Breast epithelium (tissue), 4 donors: ENCODE measurements around the gene RBBP8NL. TPM values are rescaled to one million over a fixed set of nuclear protein-coding genes. Genes with fewer than 3 reads are reported as not detected.

ENCODE experiments used
- DNase-seq, 2 donors: peaks; one replicate each; pipeline ENCODE4 v3.0.0-alpha.2; 2019; ENCODE audit warnings: low spot score in 2 of 2
- H3K27ac ChIP-seq, 2 donors: fragments of 200-600 bp; sonication (generic) in 1 of 2; one replicate each; pipeline ENCODE4 v1.5.1; 2016 to 2019; ENCODE audit warnings: mild to moderate bottlenecking in 1 of 2
- H3K27me3 ChIP-seq, 2 donors: fragments of 200-600 bp; sonication (generic) in 1 of 2; one replicate each; pipeline versions ENCODE4 v1.5.1 to v1.6.0; 2017 to 2019; ENCODE audit warnings: control low read depth in 1 of 2, mild to moderate bottlenecking in 1 of 2
- H3K36me3 ChIP-seq: fragments of 200-600 bp; one replicate; pipeline ENCODE4 v1.5.1; 2019
- H3K4me1 ChIP-seq, 2 donors: fragments of 200-600 bp; sonication (generic); one replicate each; pipeline ENCODE4 v1.5.1; 2016 to 2019; ENCODE audit warnings: control low read depth in 1 of 2
- H3K4me3 ChIP-seq, 3 donors: fragments of 200-600 bp; sonication (generic); 1 replicate in 2 of 3; 2 replicates in 1 of 3; pipeline ENCODE4 v1.5.1; 2016 to 2019; ENCODE audit warnings: mild to moderate bottlenecking in 3 of 3, moderate library complexity in 2 of 3
- H3K9me3 ChIP-seq, 2 donors: fragments of 200-600 bp; sonication (generic) in 1 of 2; one replicate each; pipeline ENCODE4 v1.5.1; 2016 to 2019; ENCODE audit warnings: control low read depth in 1 of 2
- CTCF ChIP-seq, 3 donors: fragments of 450-650 bp; IDR thresholded peaks; one replicate each; pipeline ENCODE4 v1.5.1; 2016 to 2017; ENCODE audit warnings: antibody characterized with exemption in 3 of 3, mild to moderate bottlenecking in 3 of 3, moderate library complexity in 3 of 3
- POLR2A ChIP-seq: fragments of 450-650 bp; IDR thresholded peaks from one replicate; pipeline ENCODE4 v1.6.1; 2016; ENCODE audit warnings: antibody characterized with exemption, mild to moderate bottlenecking, moderate library complexity
- POLR2AphosphoS5 ChIP-seq, 3 donors: sonication (generic); formaldehyde crosslinking; IDR thresholded peaks; one replicate each; pipeline ENCODE4 v1.6.1; 2017; ENCODE audit warnings: antibody characterized with exemption in 3 of 3
- intact Hi-C: fragments of 100-400 bp; cut with DNase I; formaldehyde crosslinking; loops from one replicate; pipeline ENCODE4 v1.15.1; 2023; ENCODE audit warnings: low total_unique reads
- total RNA-seq, 3 donors: library from RNA; depleted of rRNA; stranded (reverse); fragments of >200 nt; gene quantifications; one replicate each; pipeline ENCODE4 v1.1.0, GENCODE V29; 2016

The RBBP8NL gene
- total RNA-seq, 3 donors from 2014 or later: 2.0 to 4.0 TPM; not detected in 1

- DNase-seq: no peak
- TF ChIP-seq CTCF (IDR thresholded peaks at IDR 0.05) (no peak), POLR2AphosphoS5 (IDR thresholded peaks at IDR 0.05) (no peak), POLR2A (no peak)
- Histone ChIP-seq H3K9me3 (no peaks in the 10 kb centered on the region), H3K27me3 (no peaks in the 10 kb centered on the region), H3K27ac (no peak overlapping the region), H3K36me3 (no peaks in the 10 kb centered on the region), H3K4me3 (no peak overlapping the region), H3K4me1 (peaks cover 0 to 13% of the 10 kb centered on the region in 2 donors)
- intact Hi-C loops: no loop called here
Observed at GRCh38 chr20:62390317-62391164, 36.8 kb downstream of the RBBP8NL start.

DNA sequence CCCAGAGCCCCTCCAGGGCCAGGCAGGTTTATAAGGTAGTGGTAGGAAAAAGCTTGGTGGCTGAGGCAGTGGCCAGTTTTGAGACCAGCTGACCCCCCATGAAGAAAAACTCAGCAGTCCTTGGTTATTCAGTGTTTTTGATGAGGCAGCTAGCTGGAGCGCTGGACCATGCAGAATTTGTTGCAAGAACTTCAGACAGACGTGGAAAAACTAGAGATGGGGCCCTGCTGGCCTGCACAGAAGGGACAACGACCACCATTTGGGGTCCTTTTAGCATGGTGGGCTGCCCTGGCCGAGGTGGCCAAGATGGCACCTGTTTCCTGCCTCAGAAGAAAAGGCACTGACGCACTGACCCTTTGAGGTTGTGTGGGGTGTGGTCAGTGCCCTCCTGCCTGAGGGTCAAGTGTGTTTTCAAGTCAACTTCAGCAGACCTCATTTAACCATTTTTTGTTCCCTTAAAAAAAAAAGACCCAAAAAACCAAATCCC is 37.7 kb downstream of the RBBP8NL start:
- no peaks in the 10 kb centered on the region for H3K27me3 ChIP-seq
- no peak for DNase-seq
- TF ChIP-seq POLR2A: no peak
- intact Hi-C loops: loop anchor here (5.0 kb wide), 1 partner anchor 87 kb away; the partner anchor contains the start of gene ADRM1
- H3K27ac ChIP-seq: no peak overlapping the region
- no peak overlapping the region for H3K4me3 ChIP-seq
- no peaks in the 10 kb centered on the region for H3K36me3 ChIP-seq
- H3K9me3 ChIP-seq: no peaks in the 10 kb centered on the region
- H3K4me1 ChIP-seq: peaks cover 0 to 13% of the 10 kb centered on the region in 2 donors

DNA sequence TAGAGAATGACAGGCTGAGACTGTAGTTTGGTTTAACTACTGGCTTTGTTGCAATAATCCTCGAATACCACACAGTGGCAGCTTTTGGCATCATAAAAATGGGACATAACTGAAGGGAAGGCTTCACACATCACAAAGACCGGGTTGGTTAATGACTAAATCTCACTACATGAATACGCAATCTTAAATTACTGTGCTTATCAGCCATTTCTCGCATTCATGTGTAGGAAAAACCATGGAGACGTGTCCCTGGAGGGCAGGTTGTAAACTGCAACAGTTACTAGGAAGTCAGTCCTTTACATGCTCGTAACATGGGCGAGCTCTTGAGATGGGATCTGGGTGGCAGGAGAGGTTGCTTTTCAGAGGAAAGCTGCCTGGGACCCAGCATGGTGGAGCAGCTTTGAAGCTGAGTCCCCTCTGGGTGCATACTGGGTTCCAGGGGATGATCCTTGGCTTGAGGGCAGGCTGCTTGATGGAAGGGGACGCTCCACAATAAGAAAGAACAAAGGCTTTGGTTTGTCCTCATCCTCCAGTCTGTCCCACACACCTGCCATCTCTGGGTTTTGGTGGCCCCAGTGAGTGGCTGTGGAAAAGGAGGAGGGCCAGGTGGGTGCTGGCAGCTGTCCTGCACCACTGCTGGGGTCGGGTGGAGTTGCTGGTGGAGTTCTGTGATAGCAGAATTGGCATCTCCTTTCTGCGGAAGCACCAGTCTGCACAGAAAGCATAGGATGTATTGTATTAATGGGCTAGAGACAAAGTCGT is 38.3 kb downstream of the RBBP8NL start:
- peaks cover 0 to 13% of the 10 kb centered on the region in 2 donors for H3K4me1 ChIP-seq
- no peaks in the 10 kb centered on the region for H3K27me3 ChIP-seq
- peak overlapping the region in 1 of 2 donors; percentile 2 for H3K27ac ChIP-seq
- intact Hi-C loops: loop anchor here (5.0 kb wide), 1 partner anchor 87 kb away; the partner anchor contains the start of gene ADRM1
- DNase-seq: no peak
- no peaks in the 10 kb centered on the region for H3K9me3 ChIP-seq
- TF ChIP-seq POLR2A (no peak), CTCF (IDR thresholded peaks at IDR 0.05) (no peak), POLR2AphosphoS5 (IDR thresholded peaks at IDR 0.05) (no peak)
- H3K4me3 ChIP-seq: no peak overlapping the region
- H3K36me3 ChIP-seq: no peaks in the 10 kb centered on the region

DNA sequence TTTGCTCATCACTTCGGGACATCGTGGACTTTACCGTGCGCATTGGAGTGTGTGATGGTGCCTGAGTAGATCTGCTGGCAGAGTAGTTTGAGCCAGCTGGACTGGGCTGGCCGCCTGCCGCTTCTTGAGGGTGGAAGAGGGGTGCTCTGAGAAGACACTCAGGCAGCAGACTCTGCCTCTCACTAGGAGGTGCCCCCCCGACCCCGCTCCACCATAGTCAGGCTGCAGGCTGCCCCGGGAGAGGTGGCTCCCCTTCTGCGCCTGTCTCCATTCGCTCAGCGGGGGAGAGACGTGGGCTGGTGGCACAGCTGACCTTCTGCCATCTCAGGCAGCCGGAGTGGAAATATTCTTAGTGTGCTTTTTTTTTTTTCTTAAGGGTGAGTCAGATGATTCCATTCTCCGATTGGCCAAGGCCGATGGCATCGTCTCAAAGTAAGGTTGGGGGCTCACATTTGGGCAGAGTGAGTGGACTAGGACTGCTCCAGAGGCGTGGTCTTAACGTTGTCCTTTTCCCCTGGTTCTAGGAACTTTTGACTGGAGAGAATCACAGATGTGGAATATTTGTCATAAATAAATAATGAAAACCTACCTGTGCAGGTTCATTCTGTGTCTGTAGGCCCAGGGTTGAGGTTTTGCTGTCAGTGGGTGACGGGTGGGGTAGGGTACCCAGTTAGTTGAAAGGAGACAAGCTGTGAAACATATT is 39.3 kb downstream of the RBBP8NL start:
- Histone ChIP-seq H3K27me3 (no peaks in the 10 kb centered on the region), H3K27ac (peak overlapping the region; percentile 2 to 97), H3K9me3 (no peaks in the 10 kb centered on the region), H3K4me1 (peaks cover 0 to 13% of the 10 kb centered on the region in 2 donors), H3K4me3 (peak overlapping the region; percentile 87 to 96 (median 94)), H3K36me3 (no peaks in the 10 kb centered on the region)
- intact Hi-C loops: loop anchor here (5.0 kb wide), 1 partner anchor 86 kb away; the partner anchor contains the start of gene ADRM1
- TF ChIP-seq POLR2AphosphoS5 (IDR thresholded peaks at IDR 0.05) (no peak), CTCF (IDR thresholded peaks at IDR 0.05) (no peak), POLR2A (no peak)
- DNase-seq: no peak
